Activated effector memory CD4-positive, alpha-beta T cell treated with Interleukin-2 at 50 U/mL for 16 hours (primary cell): Measurements from ENCODE around the gene DDX3X.
"Not testable (repeated sequence)": the region's sequence is repeated elsewhere in the genome, so short reads cannot be mapped to it uniquely, and the experiment has no call there.

Source experiments
- DNase-seq: peaks from one replicate; pipeline ENCODE4 v3.0.0-alpha.2; 2020

DDX3X gene

GRCh38 chrX:41332005-41332404 lies 2.0 kb upstream of the DDX3X start:
- DNase-seq: no peak

GRCh38 chrX:41332408-41333002 lies 1.5 kb upstream of the DDX3X start:
- DNase-seq: no peak

GRCh38 chrX:41333003-41333743 lies 789 bp upstream of the DDX3X start:
- peak; percentile 75 for DNase-seq

GRCh38 chrX:41334363-41335197 lies 618 bp downstream of the DDX3X start:
- peak; percentile 72 for DNase-seq

GRCh38 chrX:41335198-41335957 lies 1.4 kb downstream of the DDX3X start:
- no peak for DNase-seq

- DNase-seq: no peak
These were observed 2.0 kb downstream of the DDX3X start for GRCh38 chrX:41335958-41336331.

GRCh38 chrX:41336447-41336846 lies 2.5 kb downstream of the DDX3X start:
- DNase-seq: no peak

GRCh38 chrX:41337140-41337539 lies 3.2 kb downstream of the DDX3X start:
- no peak for DNase-seq

GRCh38 chrX:41338436-41338835 lies 4.5 kb downstream of the DDX3X start:
- no peak for DNase-seq

GRCh38 chrX:41339148-41339547 lies 5.2 kb downstream of the DDX3X start:
- DNase-seq: no peak

GRCh38 chrX:41344053-41344452 lies 10.1 kb downstream of the DDX3X start:
- no peak for DNase-seq

GRCh38 chrX:41347186-41347585 lies 13.2 kb downstream of the DDX3X start:
- DNase-seq: no peak

GRCh38 chrX:41348551-41348950 lies 14.6 kb downstream of the DDX3X start:
- DNase-seq: no peak

- no peak for DNase-seq
These were observed 16.4 kb downstream of the DDX3X start for GRCh38 chrX:41350150-41350975.

- no peak for DNase-seq
These were observed 17.1 kb downstream of the DDX3X start for GRCh38 chrX:41350976-41351569.

- no peak for DNase-seq
These were observed 18.0 kb downstream of the DDX3X start for GRCh38 chrX:41351923-41352322.

GRCh38 chrX:41352329-41352838 lies 18.4 kb downstream of the DDX3X start:
- no peak for DNase-seq

- no peak for DNase-seq
These were observed 20.0 kb downstream of the DDX3X start for GRCh38 chrX:41353985-41354384.

GRCh38 chrX:41369152-41369551 lies 35.2 kb downstream of the DDX3X start:
- no peak for DNase-seq

GRCh38 chrX:41371575-41371974 lies 37.6 kb downstream of the DDX3X start:
- DNase-seq: not testable (repeated sequence)

GRCh38 chrX:41373989-41374606 lies 40.1 kb downstream of the DDX3X start:
- DNase-seq: no peak
